Measurements from ENCODE around the gene TMEM127.

DNA sequence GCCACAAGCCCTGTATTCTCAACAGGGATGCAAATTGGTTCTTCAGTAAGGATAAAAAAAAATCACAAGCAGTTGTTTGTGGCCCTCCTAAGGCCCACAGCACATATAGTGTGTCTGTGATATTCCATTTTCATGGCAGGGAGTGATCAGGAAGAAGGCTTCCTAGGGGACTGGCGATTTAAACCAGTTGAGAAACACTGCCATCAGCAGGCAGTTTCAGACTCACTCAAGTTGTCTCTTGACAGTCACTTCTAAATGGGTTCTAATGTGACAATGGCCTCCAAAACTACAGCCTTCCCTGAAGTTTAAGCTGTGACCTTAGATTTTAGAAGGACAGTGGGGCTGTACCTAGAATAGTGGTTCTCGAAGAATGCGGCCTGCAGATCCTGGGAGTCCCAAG lies 6.2 kb upstream of the TMEM127 start:
- TF ChIP-seq, protein P1, sequence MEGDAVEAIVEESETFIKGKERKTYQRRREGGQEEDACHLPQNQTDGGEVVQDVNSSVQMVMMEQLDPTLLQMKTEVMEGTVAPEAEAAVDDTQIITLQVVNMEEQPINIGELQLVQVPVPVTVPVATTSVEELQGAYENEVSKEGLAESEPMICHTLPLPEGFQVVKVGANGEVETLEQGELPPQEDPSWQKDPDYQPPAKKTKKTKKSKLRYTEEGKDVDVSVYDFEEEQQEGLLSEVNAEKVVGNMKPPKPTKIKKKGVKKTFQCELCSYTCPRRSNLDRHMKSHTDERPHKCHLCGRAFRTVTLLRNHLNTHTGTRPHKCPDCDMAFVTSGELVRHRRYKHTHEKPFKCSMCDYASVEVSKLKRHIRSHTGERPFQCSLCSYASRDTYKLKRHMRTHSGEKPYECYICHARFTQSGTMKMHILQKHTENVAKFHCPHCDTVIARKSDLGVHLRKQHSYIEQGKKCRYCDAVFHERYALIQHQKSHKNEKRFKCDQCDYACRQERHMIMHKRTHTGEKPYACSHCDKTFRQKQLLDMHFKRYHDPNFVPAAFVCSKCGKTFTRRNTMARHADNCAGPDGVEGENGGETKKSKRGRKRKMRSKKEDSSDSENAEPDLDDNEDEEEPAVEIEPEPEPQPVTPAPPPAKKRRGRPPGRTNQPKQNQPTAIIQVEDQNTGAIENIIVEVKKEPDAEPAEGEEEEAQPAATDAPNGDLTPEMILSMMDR (IDR thresholded peaks at IDR 0.05), result no peak
- no peak for TF ChIP-seq POLR2A (IDR thresholded peaks at IDR 0.05)
